ENCODE results near the gene ACSM3.
"Not testable (repeated sequence)": the region's sequence is repeated elsewhere in the genome, so short reads cannot be mapped to it uniquely, and the experiment has no call there.

Gene ACSM3, protein sequence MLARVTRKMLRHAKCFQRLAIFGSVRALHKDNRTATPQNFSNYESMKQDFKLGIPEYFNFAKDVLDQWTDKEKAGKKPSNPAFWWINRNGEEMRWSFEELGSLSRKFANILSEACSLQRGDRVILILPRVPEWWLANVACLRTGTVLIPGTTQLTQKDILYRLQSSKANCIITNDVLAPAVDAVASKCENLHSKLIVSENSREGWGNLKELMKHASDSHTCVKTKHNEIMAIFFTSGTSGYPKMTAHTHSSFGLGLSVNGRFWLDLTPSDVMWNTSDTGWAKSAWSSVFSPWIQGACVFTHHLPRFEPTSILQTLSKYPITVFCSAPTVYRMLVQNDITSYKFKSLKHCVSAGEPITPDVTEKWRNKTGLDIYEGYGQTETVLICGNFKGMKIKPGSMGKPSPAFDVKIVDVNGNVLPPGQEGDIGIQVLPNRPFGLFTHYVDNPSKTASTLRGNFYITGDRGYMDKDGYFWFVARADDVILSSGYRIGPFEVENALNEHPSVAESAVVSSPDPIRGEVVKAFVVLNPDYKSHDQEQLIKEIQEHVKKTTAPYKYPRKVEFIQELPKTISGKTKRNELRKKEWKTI

DNA sequence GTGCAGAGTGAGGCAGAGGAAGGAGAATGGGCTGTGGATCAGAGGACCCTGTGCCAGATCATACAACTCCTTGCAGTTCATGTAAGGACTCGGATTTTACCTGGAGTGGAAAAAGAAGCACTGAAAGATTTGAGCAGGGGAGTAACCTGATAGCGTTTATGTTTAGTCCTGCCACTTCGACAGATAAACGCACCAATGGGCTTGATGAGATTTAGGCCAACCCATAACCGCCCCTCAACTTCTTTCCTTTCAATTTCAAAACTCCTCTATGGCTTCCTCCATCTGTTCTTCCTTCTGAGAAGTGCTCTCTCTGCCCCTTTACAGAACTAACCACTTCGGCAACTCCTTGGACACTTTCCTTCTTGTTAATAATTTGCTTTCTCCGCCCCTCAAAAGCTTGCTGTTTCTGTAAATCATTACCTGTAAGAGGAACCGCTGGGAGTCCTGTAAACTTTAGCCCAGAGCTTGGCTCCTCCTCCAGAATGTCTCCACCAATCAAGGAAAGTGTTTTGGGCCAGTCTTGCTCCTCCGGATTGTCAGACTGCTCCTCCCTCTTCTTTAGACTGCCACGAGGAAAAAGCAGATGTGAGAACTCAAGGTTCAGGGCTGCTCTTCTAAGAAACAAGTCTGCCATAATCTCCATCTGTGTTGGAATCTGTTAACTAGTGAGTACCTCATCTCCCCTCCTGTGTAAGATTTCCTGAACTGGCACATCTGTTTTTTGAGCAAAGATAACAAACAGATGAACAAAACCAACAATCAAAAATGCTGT, at the start of gene ACSM3:
ACSM3 (plus strand) TSS at position 554 of the 772 bp plus-strand sequence. CDS start 6,021 bp downstream, outside the sequence.
- peak; percentile 40 for DNase-seq

DNA sequence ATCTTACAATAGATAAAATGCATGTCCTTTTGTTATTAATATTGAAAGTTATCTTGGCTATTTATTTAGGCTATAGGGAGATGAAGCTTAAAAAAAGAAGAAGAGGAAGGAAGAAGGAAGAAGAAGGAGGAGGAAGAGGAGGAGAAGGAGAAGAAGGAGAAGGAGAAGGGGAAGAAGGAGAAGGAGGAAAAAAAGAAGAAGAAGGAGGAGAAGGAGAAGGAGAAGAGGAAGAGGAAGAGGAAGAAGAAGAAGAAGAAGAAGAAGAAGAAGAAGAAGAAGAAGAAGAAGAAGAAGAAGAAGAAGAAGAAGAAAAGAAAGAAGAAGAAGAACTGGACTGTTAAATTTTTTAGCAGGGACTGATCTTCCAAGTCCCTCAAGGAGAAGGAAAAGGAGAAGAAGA, 46.1 kb upstream of the ACSM3 start:
- not testable (repeated sequence) for DNase-seq

DNA sequence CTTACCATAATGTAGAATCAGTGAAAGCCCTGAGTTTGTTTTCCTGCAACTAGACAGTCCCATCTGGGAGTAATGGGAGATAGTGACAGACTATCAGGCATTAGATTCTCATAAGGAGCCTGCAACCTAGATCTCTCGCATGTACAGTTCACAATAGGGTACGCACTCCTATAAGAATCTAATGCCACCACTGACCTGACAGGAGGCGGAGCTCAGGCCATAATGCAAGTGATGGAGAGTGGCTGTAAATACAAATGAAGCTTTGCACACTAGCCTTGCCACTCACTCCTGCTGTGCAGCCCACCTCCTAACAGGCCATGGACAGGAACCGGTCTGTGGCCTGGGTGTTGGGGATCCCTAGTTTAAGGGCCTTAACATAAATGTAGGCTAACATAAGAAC, 43.6 kb upstream of the ACSM3 start:
- DNase-seq, result no peak

GRCh38 chr16:20726661-20727060, 37.2 kb upstream of the ACSM3 start:
- DNase-seq, result no peak

- no peak for DNase-seq
These were observed 36.6 kb upstream of the ACSM3 start for GRCh38 chr16:20727181-20727580.

- no peak for DNase-seq
These were observed 34.7 kb upstream of the ACSM3 start for GRCh38 chr16:20729141-20729540.

GRCh38 chr16:20734056-20734455, 29.8 kb upstream of the ACSM3 start:
- no peak for DNase-seq

DNA sequence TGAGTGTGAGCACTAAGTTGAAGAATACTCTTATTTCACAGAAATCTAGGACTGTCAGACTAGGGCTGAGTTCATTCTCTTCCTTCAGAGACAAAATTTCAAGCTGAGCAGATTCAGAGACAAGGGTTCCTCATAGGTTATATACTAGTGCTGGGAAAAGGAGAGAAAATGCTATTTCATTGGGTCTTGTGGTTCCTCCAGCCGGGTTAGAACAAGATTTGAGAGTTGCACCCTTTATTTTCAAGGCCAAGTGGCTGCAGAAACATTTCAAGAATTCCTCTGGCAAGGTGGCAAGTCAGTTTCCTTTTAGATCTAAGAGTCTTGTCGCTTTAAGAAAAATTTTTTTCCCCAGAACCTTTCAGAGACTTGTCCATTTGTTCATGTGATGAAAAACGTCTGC, 29.0 kb upstream of the ACSM3 start:
- no peak for DNase-seq

GRCh38 chr16:20735490-20735889, 28.3 kb upstream of the ACSM3 start:
- no peak for DNase-seq

GRCh38 chr16:20740007-20740883, 23.6 kb upstream of the ACSM3 start:
- DNase-seq, result no peak

- DNase-seq, result peak; percentile 88
These were observed 22.8 kb upstream of the ACSM3 start for GRCh38 chr16:20740901-20741521.

DNA sequence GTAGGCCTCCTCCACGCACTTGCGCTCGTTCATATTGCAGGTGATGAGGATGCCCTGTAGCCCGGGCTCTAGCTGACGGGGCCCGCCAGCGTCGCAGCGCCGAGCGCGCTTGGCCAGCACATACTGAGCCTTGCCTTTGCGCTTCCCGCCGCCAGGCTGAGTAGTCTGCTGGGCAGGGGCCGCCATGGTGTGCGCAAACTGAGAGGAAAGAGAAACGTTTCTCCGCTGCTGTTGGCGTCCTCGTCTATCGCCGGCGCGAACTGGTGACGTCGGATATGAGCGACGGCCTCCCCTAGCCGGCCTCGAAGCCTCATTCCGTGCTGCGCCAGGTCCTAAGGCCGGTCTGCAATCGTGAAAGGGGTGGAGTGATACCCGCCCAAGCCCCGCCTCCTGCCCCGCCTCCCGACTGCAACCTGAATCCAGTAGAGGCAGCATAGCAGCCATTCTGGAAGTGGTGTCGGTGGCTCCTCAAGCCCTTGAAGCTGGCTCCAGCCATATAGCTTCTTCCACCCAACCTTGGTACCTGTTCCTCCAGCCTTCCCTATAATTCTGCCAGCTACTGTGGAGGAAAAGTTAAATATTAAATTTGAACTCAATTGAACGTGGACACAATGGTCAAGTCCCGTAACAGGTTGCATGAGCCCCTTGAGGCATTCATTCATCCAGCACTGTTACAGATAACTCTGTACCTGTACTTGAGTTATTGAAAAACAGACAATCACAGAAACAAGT, 22.1 kb upstream of the ACSM3 start, which contains the start of gene THUMPD1:
THUMPD1 (minus strand) TSS at position 265 of the 732 bp plus-strand sequence; CDS start at position 186, 79 bp downstream.
- peak; percentile 95 for DNase-seq

DNA sequence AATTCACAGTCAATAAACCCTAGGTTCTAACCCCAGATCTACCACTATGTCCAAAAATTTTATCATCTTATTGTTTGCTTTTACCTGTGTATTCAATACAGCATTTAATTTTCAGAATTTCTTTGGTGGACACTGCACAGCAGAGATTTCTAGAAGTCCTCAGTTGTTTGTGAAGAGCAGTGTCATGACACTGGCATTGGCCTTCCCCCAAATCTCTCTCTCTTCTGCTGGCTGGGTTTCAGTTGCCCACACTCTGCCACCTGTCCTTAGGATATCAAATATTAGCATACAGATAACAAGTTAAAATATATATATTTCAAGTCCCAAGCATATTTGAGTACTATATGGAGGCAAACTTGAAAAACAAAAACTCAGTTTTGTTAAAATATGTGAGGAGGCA, 20.2 kb upstream of the ACSM3 start:
- DNase-seq, result no peak

- DNase-seq, result no peak
These were observed 18.8 kb upstream of the ACSM3 start for GRCh38 chr16:20744922-20745440.

GRCh38 chr16:20746461-20746860, 17.4 kb upstream of the ACSM3 start:
- DNase-seq, result no peak

DNA sequence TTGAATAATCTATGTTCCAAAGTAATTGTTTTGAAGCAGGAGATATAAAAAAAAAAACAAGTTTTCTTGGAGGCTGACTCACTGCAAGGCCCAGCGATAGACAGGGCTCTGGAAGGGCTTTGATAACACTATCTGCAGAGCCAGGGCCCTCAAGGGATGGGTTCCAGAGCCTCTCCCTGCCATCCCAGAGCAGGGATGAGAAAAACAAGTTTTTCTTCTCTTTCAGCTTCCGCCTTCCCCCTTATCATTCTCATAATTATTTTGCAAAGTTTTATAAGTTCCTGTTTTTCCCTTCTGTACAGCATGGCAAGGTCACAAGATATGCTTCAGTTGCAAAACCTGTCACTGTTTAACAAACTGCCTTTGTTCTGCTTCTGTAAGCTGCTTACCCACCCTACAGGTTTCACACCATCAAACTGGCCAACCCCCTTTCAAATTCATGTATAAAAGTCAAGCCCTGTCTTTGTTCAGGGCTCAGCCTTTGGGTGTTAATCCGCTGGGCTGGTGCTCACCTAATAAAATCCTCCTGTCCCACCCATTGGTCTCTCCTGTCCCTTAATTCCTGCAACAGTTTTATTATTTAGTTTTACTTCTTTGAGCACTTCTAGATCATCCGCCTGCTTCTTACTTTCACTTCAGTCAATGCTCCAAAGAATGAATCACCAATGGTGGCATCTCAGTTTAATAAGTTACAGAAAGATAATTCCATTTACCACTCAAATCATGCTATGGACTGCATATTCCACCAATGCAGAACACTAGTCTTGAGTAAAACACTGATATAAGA, 16.6 kb upstream of the ACSM3 start:
- DNase-seq, result no peak

GRCh38 chr16:20749474-20749873, 14.3 kb upstream of the ACSM3 start:
- DNase-seq, result no peak

DNA sequence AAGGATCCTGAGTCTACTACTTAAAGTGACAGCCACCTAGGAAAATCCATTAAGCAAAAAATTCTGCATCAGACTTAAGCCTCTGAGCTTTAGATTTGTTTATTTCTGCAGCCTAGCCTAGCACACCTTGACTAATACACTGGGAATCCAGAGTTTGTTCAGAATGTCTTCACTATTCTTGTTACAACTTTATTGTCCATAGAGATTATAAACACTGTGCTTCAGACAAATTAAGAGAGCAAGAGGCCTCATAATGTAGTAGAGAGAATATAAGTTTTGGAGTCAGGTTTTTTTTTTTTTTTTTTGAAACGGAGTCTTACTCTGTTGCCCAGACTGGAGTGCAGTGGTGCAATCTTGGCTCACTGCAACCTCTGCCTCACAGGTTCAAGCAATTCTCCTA, 13.3 kb upstream of the ACSM3 start:
- no peak for DNase-seq

DNA sequence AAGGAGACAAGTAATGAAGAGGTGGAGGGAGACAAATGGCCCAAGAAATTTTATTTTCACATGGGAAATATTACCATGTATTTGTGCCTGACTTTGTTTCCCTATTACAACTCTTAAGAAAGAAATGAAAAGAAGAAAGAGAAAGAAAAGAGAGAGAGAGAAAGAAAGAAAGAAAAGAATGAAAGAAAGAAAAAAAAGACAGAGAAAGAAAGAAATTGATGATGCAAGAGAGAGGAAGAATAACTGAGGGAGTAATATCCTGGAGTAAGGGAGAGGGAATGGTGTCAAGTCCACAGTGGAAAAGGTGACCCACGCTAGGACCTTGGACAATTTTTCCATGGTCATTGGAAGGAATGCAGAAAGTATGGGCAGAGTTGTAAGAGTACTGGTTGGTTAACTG, 10.1 kb upstream of the ACSM3 start:
- no peak for DNase-seq

- no peak for DNase-seq
These were observed 8.6 kb upstream of the ACSM3 start for GRCh38 chr16:20755238-20755637.

All from activated CD4-positive, alpha-beta T cell treated with anti-CD3 and anti-CD28 coated beads for 1 hour (primary cell).